DOHH2 (cell line): ENCODE results near the gene ADAMTS16.

ENCODE experiments used
- H3F3A ChIP-seq: fragments of 200-600 bp; sonication (generic), shearing (Covaris generic); 2 replicates; pipeline ENCODE4 v1.6.0; 2016; ENCODE audit warnings: antibody characterized with exemption, mild to moderate bottlenecking; ENCODE audit not compliant: control insufficient read depth, insufficient read depth
- H3K27ac ChIP-seq: fragments of 200-600 bp; sonication (generic); 2 replicates; pipeline ENCODE4 v1.5.1; 2014; ENCODE audit warnings: low read depth, mild to moderate bottlenecking, low read length, moderate library complexity
- H3K27me3 ChIP-seq: fragments of 200-600 bp; sonication (generic); 2 replicates; pipeline ENCODE4 v1.6.1; 2014; ENCODE audit warnings: mild to moderate bottlenecking, low read length, mixed read lengths; ENCODE audit not compliant: control insufficient read depth
- H3K36me3 ChIP-seq: fragments of 200-600 bp; sonication (generic); 2 replicates; pipeline ENCODE4 v1.6.1; 2014; ENCODE audit warnings: mild to moderate bottlenecking, low read length, moderate library complexity, mixed read lengths; ENCODE audit not compliant: control insufficient read depth
- H3K4me1 ChIP-seq: fragments of 200-600 bp; sonication (generic); 2 replicates; pipeline ENCODE4 v1.6.1; 2014; ENCODE audit warnings: mild to moderate bottlenecking, low read length, mixed read lengths; ENCODE audit not compliant: control insufficient read depth
- H3K4me2 ChIP-seq: fragments of 200-600 bp; sonication (generic); 2 replicates; pipeline ENCODE4 v1.6.0; 2014; ENCODE audit warnings: mild to moderate bottlenecking, low read length, moderate library complexity
- H3K4me3 ChIP-seq: fragments of 200-600 bp; sonication (generic); 2 replicates; pipeline ENCODE4 v1.5.1; 2014; ENCODE audit warnings: mild to moderate bottlenecking, low read length, mixed read lengths
- H3K79me2 ChIP-seq: fragments of 200-600 bp; sonication (generic); 2 replicates; pipeline ENCODE4 v1.6.1; 2014; ENCODE audit warnings: mild to moderate bottlenecking, low read length, mixed read lengths; ENCODE audit not compliant: control insufficient read depth
- H3K9me2 ChIP-seq: fragments of 200-600 bp; sonication (generic); replicated peaks from 2 replicates; pipeline ENCODE4 v1.6.1; 2014; ENCODE audit warnings: mild to moderate bottlenecking, low read length, mixed read lengths; ENCODE audit not compliant: control insufficient read depth
- H3K9me3 ChIP-seq: fragments of 200-600 bp; sonication (generic); 2 replicates; pipeline ENCODE4 v1.6.1; 2014; ENCODE audit warnings: antibody characterized with exemption, low read length, mixed read lengths; ENCODE audit not compliant: control insufficient read depth, insufficient read depth
- H4K20me1 ChIP-seq: fragments of 200-600 bp; sonication (generic); 2 replicates; pipeline ENCODE4 v1.6.0; 2014; ENCODE audit warnings: low read depth, mild to moderate bottlenecking, antibody characterized with exemption, low read length, moderate library complexity; ENCODE audit not compliant: control insufficient read depth, insufficient read depth
- CTCF ChIP-seq: fragments of 200-600 bp; sonication (generic); IDR thresholded peaks from one replicate; pipeline ENCODE4 v1.5.1; 2014; ENCODE audit warnings: antibody characterized with exemption, mild to moderate bottlenecking, low read depth, low read length; ENCODE audit not compliant: poor library complexity, severe bottlenecking
- EZH2phosphoT487 ChIP-seq: fragments of 200-600 bp; sonication (generic); IDR thresholded peaks from 2 replicates; pipeline ENCODE4 v1.6.1; 2017; ENCODE audit warnings: borderline replicate concordance, mild to moderate bottlenecking, antibody characterized with exemption, low read length, moderate library complexity, mixed read lengths

Gene ADAMTS16

GRCh38 chr5:5278201-5278814, 138.2 kb downstream of the ADAMTS16 start:
- no peaks in the 10 kb centered on the region for H4K20me1 ChIP-seq
- H3K4me2 ChIP-seq: no peak overlapping the region
- no peaks in the 10 kb centered on the region for H3K4me1 ChIP-seq
- H3F3A ChIP-seq: no peaks in the 10 kb centered on the region
- H3K9me2 ChIP-seq: no peaks in the 10 kb centered on the region
- no peak for TF ChIP-seq EZH2phosphoT487
- TF ChIP-seq CTCF: no peak
- H3K79me2 ChIP-seq: no peaks in the 10 kb centered on the region
- no peaks in the 10 kb centered on the region for H3K36me3 ChIP-seq
- H3K27me3 ChIP-seq: no peaks in the 10 kb centered on the region
- H3K9me3 ChIP-seq: peaks cover 2% of the 10 kb centered on the region; the same call in 1 of the 2 replicates
- no peak overlapping the region for H3K4me3 ChIP-seq
- H3K27ac ChIP-seq: no peak overlapping the region

DNA sequence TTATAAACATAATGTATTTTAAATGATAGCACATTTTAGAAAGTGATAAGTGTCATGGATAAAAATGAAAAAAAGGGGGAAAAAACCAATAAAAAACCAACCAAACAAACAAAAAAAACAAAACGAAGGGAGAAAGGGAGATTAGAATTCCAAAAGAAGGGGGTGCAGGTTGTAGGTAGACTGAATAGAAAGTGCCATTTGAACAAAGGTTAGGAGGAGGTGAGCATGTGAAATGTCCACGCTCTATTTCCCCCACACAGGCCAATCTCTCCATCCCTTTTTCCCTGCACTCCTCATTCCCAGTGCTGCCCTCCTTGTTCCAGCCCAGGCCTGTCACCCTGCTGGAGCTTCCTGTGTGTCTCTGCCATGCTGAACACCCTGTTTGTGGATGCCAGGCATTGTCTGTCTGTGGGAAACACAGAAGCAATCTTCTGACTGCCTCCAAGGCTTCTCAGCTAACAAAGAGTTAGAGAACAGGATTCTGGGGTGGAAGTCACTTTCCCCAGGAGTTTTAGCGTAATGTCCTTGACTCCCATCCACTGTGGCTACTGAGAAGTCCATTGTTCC, 138.8 kb downstream of the ADAMTS16 start:
- TF ChIP-seq CTCF: no peak
- TF ChIP-seq EZH2phosphoT487: no peak
- Histone ChIP-seq H3K4me1 (no peaks in the 10 kb centered on the region), H3K79me2 (no peaks in the 10 kb centered on the region), H3F3A (no peaks in the 10 kb centered on the region), H3K9me3 (peaks cover 5% of the 10 kb centered on the region; the same call in 1 of the 2 replicates), H3K4me3 (no peak overlapping the region), H3K36me3 (no peaks in the 10 kb centered on the region), H3K27ac (no peak overlapping the region), H3K27me3 (no peaks in the 10 kb centered on the region), H3K4me2 (no peak overlapping the region), H3K9me2 (no peaks in the 10 kb centered on the region), H4K20me1 (no peaks in the 10 kb centered on the region)

- Histone ChIP-seq H3K9me3 (peaks cover 5% of the 10 kb centered on the region; the same call in 1 of the 2 replicates), H3K36me3 (no peaks in the 10 kb centered on the region), H3K4me3 (no peak overlapping the region), H3F3A (no peaks in the 10 kb centered on the region), H3K27me3 (no peaks in the 10 kb centered on the region), H3K79me2 (no peaks in the 10 kb centered on the region), H4K20me1 (no peaks in the 10 kb centered on the region), H3K9me2 (no peaks in the 10 kb centered on the region), H3K4me1 (no peaks in the 10 kb centered on the region), H3K27ac (no peak overlapping the region), H3K4me2 (no peak overlapping the region)
- TF ChIP-seq EZH2phosphoT487 (no peak), CTCF (no peak)
Observed at GRCh38 chr5:5285906-5286305, 145.8 kb downstream of the ADAMTS16 start.
